ENCODE measurements around the gene DLG3. TPM values are rescaled to one million over a fixed set of nuclear protein-coding genes. Genes with fewer than 3 reads are reported as not detected.

DLG3 gene
- total RNA-seq: 9.5 and 21.0 TPM in 2 replicates

GRCh38 chrX:70444326-70444945 is at the start of gene DLG3:
TSS of gene DLG3 (plus strand) at chrX:70444835. CDS start at chrX:70445202, 367 bp downstream.

GRCh38 chrX:70422851-70423341 is 21.7 kb upstream of the DLG3 start, which contains the start of gene GDPD2:
TSS of gene GDPD2 (plus strand) at chrX:70423314. CDS start at chrX:70424985, 1,671 bp downstream.

Other genes with a start within 250 kb of the DLG3 start
- not detected in 2 replicates for gene AWAT1, start 210.2 kb upstream of the DLG3 start, total RNA-seq
- 0.21 TPM in 1 of 2 replicates, not detected in the other for gene P2RY4, start 184.6 kb upstream of the DLG3 start, total RNA-seq
- gene ARR3, start 176.5 kb upstream of the DLG3 start, total RNA-seq: not detected in 2 replicates
- gene RAB41, start 162.7 kb upstream of the DLG3 start, total RNA-seq: not detected in 2 replicates
- 52.3 and 58.8 TPM in 2 replicates for gene PDZD11, start 154.9 kb upstream of the DLG3 start, total RNA-seq
- 9.3 and 11.4 TPM in 2 replicates for gene KIF4A, start 154.7 kb upstream of the DLG3 start, total RNA-seq
- gene GDPD2, start 21.5 kb upstream of the DLG3 start, total RNA-seq: 0.19 and 0.92 TPM in 2 replicates

Data from airway epithelial cell (primary cell).